Mononuclear cell (primary cell): ENCODE measurements around the gene CYP27C1. TPM values are rescaled to one million over a fixed set of nuclear protein-coding genes. Genes with fewer than 3 reads are reported as not detected.

Experiments
- H3K27me3 ChIP-seq: 2 replicates; pipeline ENCODE4 v1.6.0; 2011; ENCODE audit warnings: low read length, control low read depth; ENCODE audit not compliant: insufficient read depth
- H3K4me1 ChIP-seq: 2 replicates; pipeline ENCODE4 v1.5.1; 2011; ENCODE audit warnings: mild to moderate bottlenecking, low read length, control low read depth; ENCODE audit not compliant: insufficient read depth
- H3K4me3 ChIP-seq: 2 replicates; pipeline ENCODE4 v1.5.1; 2011; ENCODE audit warnings: mild to moderate bottlenecking, low read length, moderate library complexity
- H3K9me3 ChIP-seq: 2 replicates; pipeline ENCODE4 v1.5.1; 2011; ENCODE audit warnings: low read depth, mild to moderate bottlenecking, control low read depth, low read length
- total RNA-seq: library from RNA; depleted of rRNA; stranded (reverse); fragments of >200 nt; gene quantifications from one replicate; pipeline ENCODE4 v1.2.3, GENCODE V29; 2012

The CYP27C1 gene
- total RNA-seq, 1 donor: not detected

GRCh38 chr2:127158614-127159290 lies 61.3 kb downstream of the CYP27C1 start:
- Histone ChIP-seq H3K4me1 (peaks cover 9% of the 10 kb centered on the region), H3K9me3 (no peaks in the 10 kb centered on the region), H3K4me3 (no peak overlapping the region), H3K27me3 (no peaks in the 10 kb centered on the region)

- no peaks in the 10 kb centered on the region for H3K9me3 ChIP-seq
- no peaks in the 10 kb centered on the region for H3K27me3 ChIP-seq
- H3K4me1 ChIP-seq: peaks cover 9% of the 10 kb centered on the region
- H3K4me3 ChIP-seq: no peak overlapping the region
Observed at GRCh38 chr2:127157651-127158485, 62.2 kb downstream of the CYP27C1 start.

- H3K9me3 ChIP-seq: no peaks in the 10 kb centered on the region
- no peak overlapping the region for H3K4me3 ChIP-seq
- H3K4me1 ChIP-seq: peaks cover 9% of the 10 kb centered on the region
- no peaks in the 10 kb centered on the region for H3K27me3 ChIP-seq
Observed at GRCh38 chr2:127157114-127157513, 63.0 kb downstream of the CYP27C1 start.

GRCh38 chr2:127155947-127156346 lies 64.2 kb downstream of the CYP27C1 start:
- no peaks in the 10 kb centered on the region for H3K27me3 ChIP-seq
- H3K4me1 ChIP-seq: peaks cover 9% of the 10 kb centered on the region
- H3K9me3 ChIP-seq: no peaks in the 10 kb centered on the region
- no peak overlapping the region for H3K4me3 ChIP-seq

GRCh38 chr2:127155028-127155581 lies 65.0 kb downstream of the CYP27C1 start:
- no peaks in the 10 kb centered on the region for H3K9me3 ChIP-seq
- H3K27me3 ChIP-seq: no peaks in the 10 kb centered on the region
- peaks cover 9% of the 10 kb centered on the region for H3K4me1 ChIP-seq
- no peak overlapping the region for H3K4me3 ChIP-seq

GRCh38 chr2:127154396-127154795 lies 65.7 kb downstream of the CYP27C1 start:
- Histone ChIP-seq H3K4me3 (no peak overlapping the region), H3K4me1 (peaks cover 9% of the 10 kb centered on the region)

GRCh38 chr2:127153691-127154158 lies 66.4 kb downstream of the CYP27C1 start:
- Histone ChIP-seq H3K4me1 (peaks cover 3% of the 10 kb centered on the region), H3K4me3 (no peak overlapping the region), H3K27me3 (no peaks in the 10 kb centered on the region), H3K9me3 (no peaks in the 10 kb centered on the region)

More at GRCh38 chr2:127154396-127154795, 65.7 kb downstream of the CYP27C1 start:
- Histone ChIP-seq H3K9me3 (no peaks in the 10 kb centered on the region), H3K27me3 (no peaks in the 10 kb centered on the region)

- Histone ChIP-seq H3K4me3 (no peak overlapping the region), H3K4me1 (no peaks in the 10 kb centered on the region), H3K9me3 (no peaks in the 10 kb centered on the region), H3K27me3 (no peaks in the 10 kb centered on the region)
Observed at GRCh38 chr2:127150996-127151395, 69.1 kb downstream of the CYP27C1 start.

- Histone ChIP-seq H3K4me1 (no peaks in the 10 kb centered on the region), H3K9me3 (no peaks in the 10 kb centered on the region), H3K4me3 (no peak overlapping the region)
Observed at GRCh38 chr2:127149384-127149783, 70.7 kb downstream of the CYP27C1 start.

GRCh38 chr2:127146820-127147502 lies 73.1 kb downstream of the CYP27C1 start:
- no peaks in the 10 kb centered on the region for H3K27me3 ChIP-seq
- no peaks in the 10 kb centered on the region for H3K9me3 ChIP-seq
- peaks cover 6% of the 10 kb centered on the region for H3K4me1 ChIP-seq
- H3K4me3 ChIP-seq: no peak overlapping the region

More at GRCh38 chr2:127149384-127149783, 70.7 kb downstream of the CYP27C1 start:
- H3K27me3 ChIP-seq: no peaks in the 10 kb centered on the region

GRCh38 chr2:127146071-127146725 lies 73.9 kb downstream of the CYP27C1 start:
- Histone ChIP-seq H3K4me1 (peaks cover 6% of the 10 kb centered on the region), H3K9me3 (no peaks in the 10 kb centered on the region), H3K4me3 (no peak overlapping the region), H3K27me3 (no peaks in the 10 kb centered on the region)

GRCh38 chr2:127145280-127145895 lies 74.7 kb downstream of the CYP27C1 start:
- no peak overlapping the region for H3K4me3 ChIP-seq
- no peaks in the 10 kb centered on the region for H3K9me3 ChIP-seq
- H3K4me1 ChIP-seq: peaks cover 6% of the 10 kb centered on the region
- H3K27me3 ChIP-seq: no peaks in the 10 kb centered on the region

- H3K9me3 ChIP-seq: no peaks in the 10 kb centered on the region
- H3K27me3 ChIP-seq: no peaks in the 10 kb centered on the region
- H3K4me3 ChIP-seq: no peak overlapping the region
- H3K4me1 ChIP-seq: peaks cover 6% of the 10 kb centered on the region
Observed at GRCh38 chr2:127143841-127144782, 76.0 kb downstream of the CYP27C1 start.
